Measurements from ENCODE around the gene RAP1GAP.

Gene RAP1GAP

DNA sequence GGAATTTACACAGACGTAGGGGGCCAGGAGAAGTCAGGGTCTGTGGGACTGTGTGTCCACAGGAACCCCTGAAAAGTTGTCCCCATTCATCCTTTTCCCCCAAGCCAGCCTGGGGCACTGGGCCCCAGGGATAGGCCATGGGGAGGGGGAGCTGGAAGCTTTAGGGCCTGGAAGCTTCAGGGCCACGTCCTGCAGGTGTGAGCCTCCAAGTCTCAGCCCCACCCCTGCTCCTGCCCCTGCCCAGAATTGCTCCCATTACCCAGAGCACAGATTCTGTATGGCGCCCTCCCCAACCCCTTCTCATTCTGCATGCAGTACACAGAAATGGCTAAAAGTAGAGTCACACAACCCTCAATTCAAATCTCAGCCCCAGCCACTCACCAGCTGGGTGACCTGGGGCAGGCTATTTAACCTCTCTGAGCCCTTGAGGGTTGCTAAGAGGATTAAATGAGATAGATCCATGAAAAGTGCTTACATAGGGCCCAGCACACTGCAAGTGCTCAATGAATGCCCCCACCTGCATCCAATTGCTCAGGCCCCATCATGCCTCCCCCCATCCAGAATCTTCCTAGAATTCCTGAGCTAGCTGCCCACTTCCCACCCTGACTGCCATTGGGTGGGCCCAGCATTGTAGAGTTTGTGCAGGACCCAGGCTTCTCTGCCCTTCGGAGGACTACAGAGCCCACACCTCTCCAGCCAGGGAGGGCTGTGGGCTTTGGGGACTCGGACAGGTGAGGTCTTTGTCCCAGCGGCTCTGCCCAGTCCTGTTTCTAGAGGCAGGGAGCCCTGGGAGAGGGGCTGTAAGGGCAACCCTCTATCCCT, 6.5 kb downstream of the RAP1GAP start:
- no peak for DNase-seq (ENCODE audit: low read depth)
- no peak overlapping the region for H3K4me3 ChIP-seq (ENCODE audit: low read depth, low read length)
- TF ChIP-seq, protein P1, sequence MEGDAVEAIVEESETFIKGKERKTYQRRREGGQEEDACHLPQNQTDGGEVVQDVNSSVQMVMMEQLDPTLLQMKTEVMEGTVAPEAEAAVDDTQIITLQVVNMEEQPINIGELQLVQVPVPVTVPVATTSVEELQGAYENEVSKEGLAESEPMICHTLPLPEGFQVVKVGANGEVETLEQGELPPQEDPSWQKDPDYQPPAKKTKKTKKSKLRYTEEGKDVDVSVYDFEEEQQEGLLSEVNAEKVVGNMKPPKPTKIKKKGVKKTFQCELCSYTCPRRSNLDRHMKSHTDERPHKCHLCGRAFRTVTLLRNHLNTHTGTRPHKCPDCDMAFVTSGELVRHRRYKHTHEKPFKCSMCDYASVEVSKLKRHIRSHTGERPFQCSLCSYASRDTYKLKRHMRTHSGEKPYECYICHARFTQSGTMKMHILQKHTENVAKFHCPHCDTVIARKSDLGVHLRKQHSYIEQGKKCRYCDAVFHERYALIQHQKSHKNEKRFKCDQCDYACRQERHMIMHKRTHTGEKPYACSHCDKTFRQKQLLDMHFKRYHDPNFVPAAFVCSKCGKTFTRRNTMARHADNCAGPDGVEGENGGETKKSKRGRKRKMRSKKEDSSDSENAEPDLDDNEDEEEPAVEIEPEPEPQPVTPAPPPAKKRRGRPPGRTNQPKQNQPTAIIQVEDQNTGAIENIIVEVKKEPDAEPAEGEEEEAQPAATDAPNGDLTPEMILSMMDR (IDR thresholded peaks at IDR 0.05; ENCODE audit: control insufficient read depth, extremely low read depth, insufficient read depth): no peak

DNA sequence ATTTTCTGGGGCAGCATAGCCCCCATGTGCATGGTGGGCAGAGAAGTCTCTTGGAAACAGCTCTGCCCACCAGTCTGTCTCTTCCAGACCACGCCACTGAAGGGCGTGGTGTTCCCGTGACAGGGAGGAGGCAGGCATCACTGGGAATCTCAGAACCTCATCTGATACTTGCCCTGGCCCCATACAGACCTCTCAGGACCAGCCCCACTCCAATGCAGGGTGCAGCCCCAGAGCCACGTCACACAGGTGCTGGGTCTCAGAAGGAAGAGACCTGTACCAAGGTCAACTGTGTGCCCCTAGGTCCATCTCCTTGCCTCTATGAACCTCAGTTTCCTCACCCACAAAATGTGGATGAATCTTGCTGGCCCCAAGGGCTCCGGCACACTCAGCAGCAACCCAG, 7.3 kb downstream of the RAP1GAP start:
- no peak for DNase-seq (ENCODE audit: low read depth)
- TF ChIP-seq, protein P1 (IDR thresholded peaks at IDR 0.05; ENCODE audit: control insufficient read depth, extremely low read depth, insufficient read depth): no peak
- no peak overlapping the region for H3K4me3 ChIP-seq (ENCODE audit: low read depth, low read length)

DNA sequence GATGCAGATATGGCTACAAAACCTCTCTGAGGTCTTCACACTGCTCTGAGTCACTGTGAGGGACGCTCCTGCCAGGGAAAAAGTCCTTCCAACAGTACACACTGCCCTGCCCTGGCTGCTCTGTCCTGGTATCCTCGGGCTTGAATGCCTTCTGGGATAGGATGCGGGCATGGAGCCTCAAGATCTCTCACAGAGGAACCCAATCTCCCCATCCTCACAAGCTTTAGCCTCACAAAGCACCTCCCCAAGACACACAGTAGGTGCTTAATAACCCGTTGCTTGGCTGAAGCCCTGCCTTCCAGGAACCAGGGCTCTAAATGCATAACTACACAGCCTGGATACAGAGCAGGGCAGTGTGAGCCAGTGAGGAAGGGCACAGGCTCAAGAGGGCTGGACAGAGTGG, 9.2 kb downstream of the RAP1GAP start:
- no peak overlapping the region for H3K4me3 ChIP-seq (ENCODE audit: low read depth, low read length)
- TF ChIP-seq, protein P1 (IDR thresholded peaks at IDR 0.05; ENCODE audit: control insufficient read depth, extremely low read depth, insufficient read depth): no peak
- no peak for DNase-seq (ENCODE audit: low read depth)

DNA sequence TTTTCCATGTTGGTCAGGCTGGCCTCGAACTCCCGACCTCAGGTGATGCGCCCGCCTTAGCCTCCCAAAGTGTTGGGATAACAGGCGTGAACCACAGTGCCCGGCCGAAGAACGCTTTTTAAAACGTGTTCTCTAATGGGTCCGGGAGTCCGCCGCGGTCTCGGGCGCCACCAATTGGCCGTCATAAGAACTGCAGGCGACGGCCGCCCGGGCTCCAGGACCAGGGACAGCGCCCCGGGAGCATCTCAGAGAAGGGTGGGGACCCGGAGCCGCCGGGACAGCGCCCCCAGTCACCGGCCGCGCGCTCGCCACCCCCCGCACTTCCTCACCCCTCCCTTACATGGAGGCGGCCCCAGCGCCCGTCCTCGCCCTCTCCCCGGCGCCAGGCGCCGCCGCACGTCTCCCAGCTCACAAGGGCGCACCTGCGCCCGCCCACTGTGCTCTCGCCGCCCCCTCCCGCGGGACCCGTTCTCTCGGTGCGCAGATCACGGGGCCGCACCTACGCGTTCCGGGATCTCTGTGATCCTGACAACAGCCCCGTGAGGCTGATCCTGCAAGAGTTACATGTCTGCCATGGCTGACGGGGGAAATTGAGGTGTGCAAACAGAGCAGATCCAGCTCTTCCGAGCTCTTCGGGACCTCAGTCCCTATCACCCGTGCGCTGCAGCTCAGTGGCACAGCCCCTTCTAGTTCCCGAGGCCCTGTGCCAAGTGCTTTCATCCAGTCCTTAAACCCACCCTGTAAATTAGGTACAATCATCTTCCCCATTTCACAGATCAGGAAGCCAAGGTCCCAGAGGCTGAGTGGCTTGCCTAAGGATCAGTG, 9.8 kb downstream of the RAP1GAP start:
- no peak for DNase-seq (ENCODE audit: low read depth)
- H3K4me3 ChIP-seq (ENCODE audit: low read depth, low read length): no peak overlapping the region
- TF ChIP-seq, protein P1 (IDR thresholded peaks at IDR 0.05; ENCODE audit: control insufficient read depth, extremely low read depth, insufficient read depth): peak; percentile 76

DNA sequence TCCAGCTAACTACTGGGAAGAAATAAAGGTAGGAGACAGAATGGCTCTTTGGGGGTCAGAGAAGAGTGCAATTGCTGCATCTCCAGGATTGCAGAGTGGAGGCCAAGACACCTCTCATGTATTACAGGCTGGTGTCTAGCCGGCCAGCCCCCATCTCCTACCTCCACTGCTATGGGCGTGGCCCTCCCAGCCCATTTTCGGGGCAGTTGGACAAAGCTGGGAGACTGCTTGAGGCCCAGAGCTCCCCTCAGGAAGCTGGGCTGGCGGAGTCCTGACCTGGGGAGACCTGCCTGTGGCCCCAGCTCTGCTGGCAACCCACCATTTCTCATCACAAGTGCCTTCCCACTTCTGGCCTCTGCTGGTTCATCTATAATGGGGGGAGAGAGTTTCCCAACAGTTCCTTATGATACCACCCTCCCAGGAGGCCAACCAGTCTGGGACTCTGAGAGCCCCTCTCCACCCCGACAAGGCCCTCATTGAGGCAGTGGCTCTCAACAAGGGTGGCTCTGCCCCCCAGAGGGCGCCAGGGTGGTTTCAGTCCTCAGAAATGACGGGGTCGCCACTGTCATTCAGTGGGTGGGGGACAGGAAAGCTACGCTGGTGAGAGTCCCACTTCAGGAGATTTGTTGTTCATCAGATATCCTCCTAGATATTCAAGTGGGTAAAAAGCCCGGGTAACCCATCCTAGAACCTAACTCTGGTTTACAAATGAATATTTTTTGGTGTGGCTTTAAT, 11.5 kb downstream of the RAP1GAP start:
- H3K4me3 ChIP-seq (ENCODE audit: low read depth, low read length): no peak overlapping the region
- TF ChIP-seq, protein P1 (IDR thresholded peaks at IDR 0.05; ENCODE audit: control insufficient read depth, extremely low read depth, insufficient read depth): no peak
- no peak for DNase-seq (ENCODE audit: low read depth)

DNA sequence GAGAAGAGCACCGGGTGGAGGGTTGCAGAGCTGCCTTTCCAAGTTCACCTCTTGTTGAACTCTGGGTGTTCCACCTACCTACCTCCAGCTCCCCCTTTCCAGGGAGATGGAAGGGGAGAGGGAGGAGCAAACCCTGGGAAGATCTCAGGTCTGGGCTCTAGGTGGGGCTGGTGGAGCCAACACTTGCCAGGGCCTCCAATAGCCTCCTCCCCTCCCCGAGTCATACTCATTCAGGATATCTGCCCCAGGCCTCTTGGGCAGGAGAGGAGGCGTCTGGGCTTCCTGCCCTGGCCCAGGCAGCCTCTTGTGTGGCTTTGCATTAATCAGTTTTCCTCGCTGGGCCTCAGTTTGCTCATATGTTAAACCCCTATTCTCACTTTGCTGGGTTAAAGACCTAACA, 13.4 kb downstream of the RAP1GAP start:
- no peak overlapping the region for H3K4me3 ChIP-seq (ENCODE audit: low read depth, low read length)
- TF ChIP-seq, protein P1 (IDR thresholded peaks at IDR 0.05; ENCODE audit: control insufficient read depth, extremely low read depth, insufficient read depth): no peak
- DNase-seq (ENCODE audit: low read depth): no peak
